Iris pigment epithelial cell (primary cell): ENCODE results near the gene B4GALT5.

Experiments
- DNase-seq: peaks from one replicate; pipeline ENCODE4 v3.0.0-alpha.2; 2011; ENCODE audit warnings: low read depth

B4GALT5 gene

DNA sequence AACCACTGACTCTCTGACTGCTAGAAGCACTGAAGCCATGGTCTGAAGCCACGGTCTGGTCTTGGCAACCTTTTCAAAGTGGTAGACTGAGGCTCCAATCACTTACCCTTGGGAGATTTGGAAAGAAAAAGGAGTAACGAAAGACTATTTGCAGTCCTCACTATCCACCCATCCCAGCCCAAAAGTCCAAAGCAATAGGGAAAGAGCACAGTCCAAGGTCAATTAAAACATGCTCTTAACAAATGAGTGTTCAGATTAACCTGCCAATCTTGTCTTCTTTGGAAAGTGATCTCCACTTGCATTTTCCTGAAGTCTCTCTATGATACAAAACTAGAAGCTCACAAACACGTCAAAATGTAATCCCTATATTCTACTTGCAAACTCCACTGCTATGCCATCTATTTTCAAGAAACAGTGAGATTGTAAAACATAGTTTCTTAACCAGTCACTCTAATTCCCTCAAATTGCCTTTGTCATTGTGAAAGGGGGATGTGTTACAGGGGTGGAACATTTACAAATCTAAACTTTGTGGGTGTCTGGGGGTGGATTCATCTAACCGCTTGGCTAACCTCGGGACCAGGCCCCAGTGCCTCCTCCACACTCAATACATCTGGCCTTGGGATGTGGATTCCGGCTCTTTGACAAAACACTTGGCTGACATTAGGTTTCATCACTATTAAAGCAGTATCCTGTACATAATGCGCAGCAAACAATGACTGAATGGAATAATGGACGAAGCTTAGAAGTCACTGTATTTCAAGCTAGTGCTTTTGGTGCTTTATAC, 56.4 kb downstream of the B4GALT5 start:
- DNase-seq = peak; percentile 85

- DNase-seq = peak; percentile 39
These were observed 57.4 kb downstream of the B4GALT5 start for GRCh38 chr20:49656304-49656703.

- no peak for DNase-seq
These were observed 59.7 kb downstream of the B4GALT5 start for GRCh38 chr20:49653925-49654434.

DNA sequence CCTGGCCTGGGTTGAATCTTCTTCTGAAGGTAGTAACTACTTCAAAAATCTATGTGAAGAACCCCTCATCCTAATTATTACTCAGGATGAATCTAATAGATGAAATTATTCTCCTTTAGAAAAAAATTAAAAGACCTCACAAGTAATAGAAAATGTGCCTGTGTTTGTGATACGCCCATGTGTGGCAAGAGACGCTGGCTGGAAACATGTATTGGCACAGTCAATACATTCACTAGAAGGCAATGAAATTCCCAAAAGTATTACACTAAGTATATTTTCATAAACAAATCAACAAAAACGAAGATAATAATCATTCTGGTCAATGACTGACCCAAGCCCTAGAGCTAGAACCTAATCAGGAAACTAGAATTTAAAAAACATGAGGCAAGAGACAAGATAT, 64.0 kb downstream of the B4GALT5 start:
- no peak for DNase-seq

- peak; percentile 48 for DNase-seq
These were observed 66.1 kb downstream of the B4GALT5 start for GRCh38 chr20:49647550-49647949.

DNA sequence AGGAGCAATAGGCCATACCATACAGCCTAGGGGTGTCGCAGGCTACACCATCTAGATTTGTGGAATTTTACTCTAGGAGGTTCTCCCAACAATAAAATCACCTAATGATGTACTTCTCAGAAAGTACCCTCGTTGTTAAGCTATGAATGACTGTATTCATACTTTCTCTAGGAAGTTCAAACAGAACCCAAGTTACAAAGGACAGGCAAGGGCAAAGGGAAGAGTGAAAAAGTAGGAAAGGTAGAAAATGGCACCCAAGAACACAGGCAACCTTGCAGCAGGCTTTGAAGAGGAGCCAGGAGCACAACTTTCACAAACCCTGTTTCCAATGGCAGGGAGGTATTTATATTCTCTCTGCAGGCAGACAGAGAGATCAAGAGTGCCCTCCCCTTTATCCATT, 67.2 kb downstream of the B4GALT5 start:
- no peak for DNase-seq

DNA sequence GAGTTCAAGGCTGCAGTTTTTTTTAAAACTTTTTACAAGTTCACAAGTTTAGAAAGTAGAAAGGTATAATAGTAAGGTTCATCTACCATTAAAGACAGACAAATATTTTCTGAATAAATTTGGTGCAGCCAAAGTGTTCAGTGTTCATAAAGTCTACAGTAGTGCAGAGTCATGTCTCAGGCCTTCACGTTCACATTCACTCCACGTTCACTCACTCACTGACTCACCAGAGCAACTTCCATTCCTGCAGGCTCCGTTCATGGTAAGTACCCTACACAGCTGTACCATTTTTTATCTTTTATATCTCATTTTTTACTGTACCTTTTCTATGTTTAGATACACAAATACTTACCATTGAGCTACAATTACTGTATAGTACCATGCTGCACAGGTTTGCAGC, 67.6 kb downstream of the B4GALT5 start:
- peak; percentile 91 for DNase-seq

- DNase-seq = peak; percentile 36
These were observed 68.6 kb downstream of the B4GALT5 start for GRCh38 chr20:49644980-49645565.

GRCh38 chr20:49642816-49643215, 70.9 kb downstream of the B4GALT5 start:
- DNase-seq = no peak

DNA sequence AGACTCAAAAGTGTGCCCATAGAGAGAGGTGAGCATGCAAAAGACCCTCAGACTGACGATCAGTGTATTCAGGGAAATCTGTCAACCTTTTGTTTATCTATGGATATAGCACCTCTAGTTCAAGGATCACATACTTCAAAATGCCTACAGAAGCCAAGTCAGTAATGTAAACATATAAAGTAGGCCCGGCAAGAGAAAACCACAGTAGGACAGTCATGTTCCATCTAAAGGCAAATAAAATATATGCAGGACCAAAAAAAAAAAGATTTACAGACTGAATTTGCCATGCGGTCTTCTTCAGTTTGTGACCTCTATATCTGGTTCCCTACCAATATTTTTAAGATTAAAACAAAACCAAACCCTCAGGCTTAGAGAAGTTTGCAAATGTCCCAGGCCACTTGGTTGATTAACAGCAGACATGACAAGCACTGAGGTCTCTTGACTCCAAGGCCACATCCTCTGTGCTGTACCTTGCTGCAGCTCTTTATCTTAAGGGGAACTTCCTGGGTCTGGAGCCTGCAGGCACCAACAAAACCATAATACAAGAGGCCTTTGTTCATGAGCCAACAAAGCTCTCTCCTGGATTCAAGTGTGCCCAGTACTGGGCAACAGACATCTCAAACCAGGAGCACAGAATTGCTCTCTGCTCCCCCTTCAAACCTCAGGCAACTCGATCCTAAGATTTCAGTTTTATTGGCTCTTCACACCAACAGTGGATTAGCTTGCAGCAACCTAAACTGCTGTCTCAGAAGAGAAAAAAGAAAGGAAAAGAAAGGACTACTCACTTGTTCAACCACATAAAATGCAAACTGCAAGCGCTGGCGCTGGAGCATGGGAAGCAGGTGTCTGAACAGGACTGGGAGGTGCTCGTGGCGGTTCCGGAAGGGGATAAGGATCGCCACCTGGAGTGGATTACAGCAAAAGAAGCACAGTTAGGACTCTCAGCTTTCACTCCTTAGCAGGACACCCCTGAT, 71.7 kb downstream of the B4GALT5 start:
- DNase-seq = no peak

DNA sequence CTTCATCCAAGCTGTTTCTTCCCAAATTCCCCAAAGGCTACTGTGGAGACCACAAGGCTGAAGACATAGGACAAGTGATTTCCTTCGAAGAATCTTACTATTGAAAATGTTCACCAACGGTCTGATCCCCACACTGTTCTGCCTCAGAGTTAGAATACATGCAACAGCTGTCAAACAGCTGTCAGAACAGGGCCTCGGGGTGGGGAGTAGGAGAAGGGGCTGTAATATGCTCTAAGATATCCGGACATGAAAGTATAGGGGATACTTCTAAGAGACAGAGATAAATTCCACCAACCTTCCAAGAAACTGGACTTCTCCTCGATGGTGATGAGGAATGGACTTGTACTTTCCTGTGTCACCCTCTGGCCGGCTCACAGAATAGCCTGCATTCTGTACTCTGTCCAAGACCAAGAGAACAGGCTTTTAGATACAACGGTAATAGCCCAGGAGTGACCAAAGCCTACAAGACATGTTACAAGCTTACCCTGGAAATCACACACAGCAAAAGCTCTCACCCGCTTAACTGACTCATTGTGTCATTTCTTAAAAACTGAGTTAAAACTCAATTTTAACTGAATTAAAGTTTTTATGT, 76.5 kb downstream of the B4GALT5 start:
- DNase-seq = no peak

DNA sequence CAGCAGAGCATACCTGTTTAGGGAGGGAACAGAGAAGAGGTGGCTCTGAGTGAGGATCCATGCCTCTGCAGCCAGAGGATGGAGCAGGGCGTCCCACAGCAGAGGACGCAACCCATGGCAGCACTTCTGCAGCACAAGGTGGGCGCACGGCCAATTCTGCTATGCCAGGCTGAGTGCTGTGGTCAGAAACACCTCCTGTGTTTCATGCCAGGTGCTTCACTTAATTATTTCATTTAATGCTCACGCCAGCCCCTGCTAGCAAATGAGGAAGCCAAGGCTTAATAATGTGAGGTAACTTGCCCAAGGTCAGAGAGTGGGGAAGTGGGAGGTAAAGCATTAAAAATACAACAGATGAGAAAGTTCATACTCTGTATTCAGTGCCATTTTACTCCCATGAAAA, 77.2 kb downstream of the B4GALT5 start:
- no peak for DNase-seq

- no peak for DNase-seq
These were observed 77.8 kb downstream of the B4GALT5 start for GRCh38 chr20:49635866-49636265.

- DNase-seq = no peak
These were observed 78.5 kb downstream of the B4GALT5 start for GRCh38 chr20:49635166-49635565.

DNA sequence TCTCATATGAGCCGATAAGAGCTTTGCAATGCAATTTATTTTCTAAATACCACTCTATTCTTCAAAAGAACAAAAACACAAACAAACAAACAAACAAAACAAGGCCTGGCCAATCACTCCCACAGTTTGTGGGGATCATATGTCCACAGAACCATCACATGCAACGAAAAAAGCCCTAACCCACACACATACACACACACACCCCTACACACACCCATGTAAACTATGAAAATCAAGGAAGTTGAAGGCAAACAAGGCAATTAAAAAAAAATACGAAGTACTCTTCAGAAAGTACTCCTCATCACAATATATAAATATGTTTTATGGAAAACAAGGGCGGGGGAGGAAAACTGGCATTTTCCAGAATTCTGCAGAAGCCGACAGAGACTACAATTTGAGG, 79.6 kb downstream of the B4GALT5 start:
- no peak for DNase-seq

DNA sequence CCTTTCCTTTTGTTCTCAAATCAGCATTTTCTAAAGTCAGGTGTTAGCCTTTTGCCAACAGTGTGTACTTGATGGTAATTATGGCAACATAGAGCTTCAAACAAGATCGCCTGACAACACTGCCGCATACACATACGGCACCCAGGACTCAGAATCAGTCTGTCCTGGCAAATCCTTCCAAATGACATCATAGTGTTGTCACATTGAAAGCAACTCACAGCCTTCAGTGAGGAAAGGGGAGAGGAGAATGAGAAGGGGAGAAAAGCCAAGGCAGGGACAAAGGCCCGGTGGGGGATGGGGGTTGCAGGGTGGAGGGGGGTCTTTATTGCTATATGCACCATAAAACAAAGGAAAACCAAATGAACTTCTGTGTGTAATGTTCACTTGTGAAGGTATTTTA, 80.0 kb downstream of the B4GALT5 start:
- no peak for DNase-seq

- no peak for DNase-seq
These were observed 80.7 kb downstream of the B4GALT5 start for GRCh38 chr20:49633023-49633422.

DNA sequence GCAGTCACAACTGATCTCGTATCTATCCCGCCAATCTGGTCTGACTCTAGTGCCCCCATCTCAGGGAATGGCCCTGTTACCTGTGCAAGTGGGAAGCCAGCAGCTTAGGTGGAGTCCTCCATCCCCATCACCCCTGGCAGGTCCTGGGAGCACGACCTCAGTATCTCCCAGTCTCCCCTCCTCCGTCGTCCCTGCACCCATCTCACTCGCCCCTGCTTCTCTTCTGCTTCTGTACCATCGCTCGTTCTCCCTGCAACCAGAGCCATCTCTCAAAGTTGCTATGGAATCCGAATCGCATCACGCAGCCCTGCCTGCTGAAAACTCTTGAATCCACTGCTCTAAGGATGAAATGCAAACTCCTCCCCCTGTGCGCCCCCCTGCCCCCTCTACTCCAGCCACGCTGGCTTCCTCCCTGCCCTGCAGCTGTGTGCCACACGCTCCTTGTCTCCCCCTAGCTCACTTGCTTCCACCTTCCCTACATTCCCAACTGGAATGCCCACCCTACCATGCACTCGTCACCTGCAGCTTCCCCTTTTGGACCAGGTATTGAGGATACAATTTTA, 81.7 kb downstream of the B4GALT5 start:
- no peak for DNase-seq

DNA sequence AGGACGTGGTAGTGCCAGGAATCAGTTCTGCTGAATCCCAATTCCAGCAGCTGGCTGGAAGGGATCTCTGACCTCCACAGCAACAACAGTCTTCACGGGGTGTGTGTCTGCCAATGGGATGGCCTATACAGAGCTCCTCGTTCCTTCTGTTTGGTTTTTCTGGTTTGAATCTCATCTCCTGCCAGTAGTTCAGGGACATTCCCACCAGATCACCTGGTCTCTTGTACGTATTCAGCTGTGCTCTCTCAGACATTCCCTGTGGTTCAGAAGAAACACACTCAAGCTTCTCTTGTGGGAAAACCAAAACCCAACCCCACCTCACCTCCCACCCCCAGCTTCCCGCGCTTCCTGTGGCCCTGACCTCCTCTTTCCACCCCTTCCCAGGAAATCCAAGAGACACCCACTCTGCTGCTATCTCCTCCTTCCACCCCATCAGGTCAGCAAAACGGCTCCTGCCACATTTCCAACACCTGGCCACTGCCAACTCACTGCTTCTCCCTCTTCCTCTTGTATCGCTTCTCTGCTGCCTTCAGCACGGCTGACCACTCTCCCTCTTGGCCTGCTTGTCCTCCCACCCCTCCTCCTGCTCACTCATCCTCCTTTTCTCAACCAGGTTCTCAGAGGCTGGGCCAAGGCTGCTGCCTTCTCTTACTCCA, 82.5 kb downstream of the B4GALT5 start:
- DNase-seq = peak; percentile 53

DNA sequence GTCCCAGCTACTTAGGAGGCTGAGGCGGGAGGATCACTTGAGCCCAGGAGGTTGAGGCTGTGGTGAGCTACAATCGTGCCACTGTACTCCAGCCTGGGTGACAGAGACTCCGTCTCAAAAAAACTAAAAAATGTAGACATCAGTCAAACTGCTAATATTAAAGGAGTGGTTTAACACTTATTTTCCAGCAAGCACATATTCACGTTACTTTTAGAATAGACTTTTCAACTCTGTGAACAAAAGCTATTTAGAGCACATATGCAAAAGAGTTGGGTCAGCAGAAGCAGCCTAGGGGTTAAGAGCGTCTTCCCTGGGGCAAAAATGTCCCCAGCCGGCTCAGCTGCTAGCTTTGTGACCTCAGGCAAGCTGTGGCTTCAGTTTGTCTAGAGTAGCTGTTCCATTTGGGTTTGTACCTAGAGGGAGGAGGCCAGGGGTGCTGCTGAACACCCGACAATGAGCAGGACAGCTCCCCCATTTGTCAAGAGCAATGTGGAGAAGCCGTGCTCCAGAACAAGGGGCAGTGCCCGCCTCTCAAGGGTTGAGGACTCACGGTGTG, 83.2 kb downstream of the B4GALT5 start:
- DNase-seq = no peak

- no peak for DNase-seq
These were observed 84.1 kb downstream of the B4GALT5 start for GRCh38 chr20:49629606-49630005.
